Measurements from ENCODE around the gene EED. TPM values are rescaled to one million over a fixed set of nuclear protein-coding genes. Genes with fewer than 3 reads are reported as not detected.

EED gene
- total RNA-seq, 1 donor from 2014 or later, result 16.5 TPM

DNA sequence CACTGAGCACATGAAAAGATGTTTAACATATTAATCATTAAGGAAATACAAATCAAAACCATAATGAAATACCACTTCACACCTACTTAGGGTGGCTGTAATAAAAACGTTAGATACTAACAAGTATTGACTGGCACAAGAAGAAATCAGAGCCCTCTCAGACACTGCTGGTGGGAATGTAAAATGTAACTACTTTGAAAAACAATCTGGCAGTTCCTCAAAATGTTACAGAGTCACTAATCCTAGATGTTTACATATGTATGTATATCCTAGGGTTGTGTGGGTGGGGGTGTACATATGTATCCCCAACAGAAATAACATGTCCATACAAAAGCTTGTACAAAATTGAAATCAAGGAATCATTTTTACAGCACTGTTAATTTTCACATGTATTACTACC, 15.2 kb downstream of the EED start:
- Mint-ChIP-seq H3K36me3 (ENCODE audit: unreplicated experiment) (peaks cover 28% of the 10 kb centered on the region), H3K4me3 (ENCODE audit: unreplicated experiment) (no peak overlapping the region), H3K9me3 (ENCODE audit: unreplicated experiment) (no peaks in the 10 kb centered on the region), H3K4me1 (ENCODE audit: unreplicated experiment) (peaks cover 3% of the 10 kb centered on the region), H3K27ac (ENCODE audit: unreplicated experiment) (no peak overlapping the region), H3K27me3 (ENCODE audit: unreplicated experiment) (no peaks in the 10 kb centered on the region)
- no peak for TF ChIP-seq CTCF (IDR thresholded peaks at IDR 0.05)
- DNase-seq (ENCODE audit: extremely low spot score, unreplicated experiment), result no peak

GRCh38 chr11:86261328-86261727, 16.8 kb downstream of the EED start:
- Mint-ChIP-seq H3K27me3 (ENCODE audit: unreplicated experiment) (no peaks in the 10 kb centered on the region), H3K4me3 (ENCODE audit: unreplicated experiment) (no peak overlapping the region), H3K27ac (ENCODE audit: unreplicated experiment) (no peak overlapping the region), H3K4me1 (ENCODE audit: unreplicated experiment) (no peaks in the 10 kb centered on the region), H3K9me3 (ENCODE audit: unreplicated experiment) (no peaks in the 10 kb centered on the region), H3K36me3 (ENCODE audit: unreplicated experiment) (peaks cover 22% of the 10 kb centered on the region)
- TF ChIP-seq CTCF (IDR thresholded peaks at IDR 0.05), result no peak
- DNase-seq (ENCODE audit: extremely low spot score, unreplicated experiment), result no peak

- TF ChIP-seq CTCF (IDR thresholded peaks at IDR 0.05), result no peak
- Mint-ChIP-seq H3K9me3 (ENCODE audit: unreplicated experiment) (no peaks in the 10 kb centered on the region), H3K36me3 (ENCODE audit: unreplicated experiment) (peaks cover 20% of the 10 kb centered on the region), H3K27ac (ENCODE audit: unreplicated experiment) (no peak overlapping the region), H3K27me3 (ENCODE audit: unreplicated experiment) (no peaks in the 10 kb centered on the region), H3K4me3 (ENCODE audit: unreplicated experiment) (no peak overlapping the region), H3K4me1 (ENCODE audit: unreplicated experiment) (no peaks in the 10 kb centered on the region)
- DNase-seq (ENCODE audit: extremely low spot score, unreplicated experiment), result no peak
Observed at GRCh38 chr11:86262387-86262786, 17.8 kb downstream of the EED start.

DNA sequence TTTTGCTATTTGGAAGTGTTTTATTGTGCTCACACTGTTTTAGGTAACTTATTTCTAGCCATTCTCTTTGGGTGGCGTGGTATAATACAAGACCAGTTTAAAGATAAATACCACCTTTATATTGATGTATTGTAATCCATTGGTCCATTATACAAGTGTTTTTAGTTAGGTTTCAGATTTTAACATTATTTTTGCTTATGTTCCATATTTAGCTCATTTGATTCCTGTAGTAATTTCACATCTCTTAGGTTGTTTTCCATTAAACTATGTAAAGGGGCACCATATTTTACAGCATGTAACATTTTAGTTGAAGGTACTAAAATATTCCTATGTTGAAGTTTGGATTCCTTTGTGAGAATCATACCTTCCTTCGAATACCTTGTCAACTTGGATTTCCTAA, 20.1 kb downstream of the EED start:
- Mint-ChIP-seq H3K9me3 (ENCODE audit: unreplicated experiment) (no peaks in the 10 kb centered on the region), H3K27ac (ENCODE audit: unreplicated experiment) (no peak overlapping the region)

GRCh38 chr11:86265194-86265593, 20.6 kb downstream of the EED start:
- no peaks in the 10 kb centered on the region for H3K9me3 Mint-ChIP-seq (ENCODE audit: unreplicated experiment)
- peaks cover 25% of the 10 kb centered on the region for H3K36me3 Mint-ChIP-seq (ENCODE audit: unreplicated experiment)
- no peaks in the 10 kb centered on the region for H3K27me3 Mint-ChIP-seq (ENCODE audit: unreplicated experiment)
- H3K27ac Mint-ChIP-seq (ENCODE audit: unreplicated experiment), result no peak overlapping the region
- H3K4me3 Mint-ChIP-seq (ENCODE audit: unreplicated experiment), result no peak overlapping the region
- H3K4me1 Mint-ChIP-seq (ENCODE audit: unreplicated experiment), result no peaks in the 10 kb centered on the region
- no peak for DNase-seq (ENCODE audit: extremely low spot score, unreplicated experiment)
- TF ChIP-seq CTCF (IDR thresholded peaks at IDR 0.05), result no peak

More for the DNA sequence above, 20.1 kb downstream of the EED start:
- Mint-ChIP-seq H3K4me3 (ENCODE audit: unreplicated experiment) (no peak overlapping the region), H3K36me3 (ENCODE audit: unreplicated experiment) (peaks cover 21% of the 10 kb centered on the region), H3K27me3 (ENCODE audit: unreplicated experiment) (no peaks in the 10 kb centered on the region), H3K4me1 (ENCODE audit: unreplicated experiment) (no peaks in the 10 kb centered on the region)
- no peak for TF ChIP-seq CTCF (IDR thresholded peaks at IDR 0.05)
- DNase-seq (ENCODE audit: extremely low spot score, unreplicated experiment), result no peak

Measured in osteocyte (in vitro differentiated cells).